AG20443 (cell line): ENCODE measurements around the gene DGLUCY.
A peak's percentile ranks its signal among the peaks of the same experiment; 100 is the strongest.
"Not testable (repeated sequence)": the region's sequence is repeated elsewhere in the genome, so short reads cannot be mapped to it uniquely, and the experiment has no call there.

ENCODE experiments used
- DNase-seq: peaks from one replicate; pipeline ENCODE4 v3.0.0; 2012; ENCODE audit warnings: low spot score, mixed read lengths

Gene DGLUCY

DNA sequence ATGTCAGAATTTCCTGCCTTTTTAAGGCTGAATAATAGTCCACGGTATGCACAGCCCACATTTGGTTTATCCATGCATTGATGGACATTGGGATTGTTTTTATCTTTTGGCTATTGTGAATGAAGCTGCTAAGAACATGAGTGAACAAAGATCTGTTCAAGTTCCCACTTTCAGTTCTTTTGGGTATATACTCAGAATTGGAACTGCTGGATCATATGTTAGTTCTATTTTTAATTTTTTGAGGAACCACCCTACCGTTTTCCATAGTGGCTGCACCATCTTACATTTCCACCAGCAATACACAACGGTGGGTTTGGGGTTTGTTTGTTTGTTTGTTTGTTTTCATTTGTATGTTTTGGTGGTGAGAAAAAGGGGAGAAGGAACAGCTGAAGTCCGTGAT, 124.2 kb downstream of the DGLUCY start:
- no peak for DNase-seq

DNA sequence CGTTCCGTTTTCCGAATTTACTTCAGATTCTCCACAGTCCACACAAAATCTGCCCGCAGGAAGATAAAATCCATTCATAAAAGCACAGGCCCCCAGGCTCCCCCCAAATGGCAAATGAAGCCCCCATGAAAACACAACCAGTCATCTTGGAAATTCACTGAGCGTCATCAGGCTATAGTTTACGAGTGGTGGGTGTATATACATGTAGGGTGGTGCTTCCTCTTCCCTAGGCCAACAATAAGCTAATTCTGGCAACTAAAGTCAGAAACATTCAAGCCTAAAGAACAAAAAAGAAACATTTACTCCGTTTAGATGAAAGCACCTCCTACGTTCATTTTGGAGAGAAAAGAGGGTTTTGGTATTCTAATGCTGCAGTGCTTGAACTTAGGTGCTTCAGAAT, 124.8 kb downstream of the DGLUCY start:
- DNase-seq = no peak

DNA sequence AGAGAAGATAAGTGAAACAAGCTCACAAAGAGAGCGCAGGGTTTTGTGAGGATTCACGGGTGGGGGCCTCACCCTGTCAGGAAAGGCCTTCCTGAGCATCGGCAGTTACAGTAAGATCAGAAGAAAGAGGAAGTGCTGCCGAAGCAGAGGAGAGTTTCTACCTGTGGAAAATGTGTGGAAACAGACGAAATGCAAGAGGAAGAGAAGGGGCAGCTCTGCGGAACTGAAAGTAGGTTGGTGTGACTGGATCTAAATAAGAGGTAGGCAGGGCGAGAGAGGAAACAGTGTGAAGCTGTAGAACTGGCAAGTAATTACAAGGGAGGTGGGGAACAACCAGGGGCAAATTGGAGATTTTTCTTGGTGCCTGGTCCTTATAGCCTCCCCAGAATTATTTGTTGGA, 128.0 kb downstream of the DGLUCY start:
- no peak for DNase-seq

DNA sequence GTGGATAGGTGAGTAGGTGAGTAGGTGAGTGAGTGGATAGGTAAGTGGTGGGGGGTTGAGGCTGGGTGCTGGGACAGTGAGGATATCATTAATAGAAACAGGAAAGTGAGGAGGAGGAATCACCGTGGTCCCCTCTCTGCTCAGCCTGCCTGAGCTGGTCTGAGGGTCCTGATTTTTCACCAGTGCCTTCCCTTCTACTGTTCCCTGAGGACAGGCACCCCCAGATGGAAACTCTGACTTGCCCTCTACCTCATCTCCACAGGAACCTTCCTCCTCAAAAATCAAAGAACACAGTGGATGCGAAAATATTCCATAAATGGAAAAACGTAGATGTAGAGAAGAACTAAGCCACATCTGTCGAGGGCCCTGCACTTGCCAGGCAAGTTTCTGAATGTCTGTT, 128.8 kb downstream of the DGLUCY start:
- no peak for DNase-seq

DNA sequence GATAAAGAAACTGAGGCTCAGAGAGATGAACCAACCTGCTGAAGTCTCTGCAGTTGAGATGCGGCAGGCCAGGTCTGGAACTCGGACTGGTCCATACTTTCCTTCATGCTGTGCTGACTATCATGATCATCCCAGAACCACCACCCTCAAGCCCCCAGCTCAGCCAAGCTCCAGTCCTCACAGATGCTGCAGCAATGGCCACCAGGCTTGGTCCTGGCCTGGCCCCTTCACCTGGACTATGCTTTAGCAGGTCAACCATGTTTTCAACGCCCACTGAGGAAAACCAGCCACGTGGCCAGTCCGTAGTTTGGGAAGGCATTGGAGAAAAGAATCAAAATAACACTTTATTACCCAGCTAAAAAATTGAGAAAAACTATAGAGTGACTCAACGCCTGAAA, 129.2 kb downstream of the DGLUCY start:
- no peak for DNase-seq

DNA sequence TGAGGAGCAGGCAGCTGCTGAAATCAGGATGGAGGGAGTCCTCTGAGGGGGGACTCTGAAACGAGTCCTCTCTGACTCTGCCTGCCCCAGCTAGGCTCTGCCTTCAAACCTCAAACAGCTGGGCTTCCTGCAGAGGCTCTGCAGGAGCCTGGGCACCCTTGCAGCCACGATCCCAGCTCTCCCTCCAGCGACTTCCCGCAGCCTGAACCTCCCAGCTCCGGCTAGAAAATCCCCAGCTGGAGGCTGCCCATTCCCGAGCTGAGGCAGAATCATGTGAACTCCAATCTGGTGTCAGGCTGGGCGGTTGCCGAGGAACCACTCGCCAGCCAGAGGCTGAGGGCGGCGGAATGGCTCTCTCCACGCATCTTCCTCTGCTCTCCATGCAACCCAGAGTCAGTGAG, 130.6 kb downstream of the DGLUCY start, which contains the start of gene GPR68:
TSS of gene GPR68 (minus strand) at position 204 of the 401 bp plus-strand sequence. CDS start 9,654 bp downstream, outside the sequence.
- DNase-seq = peak; percentile 88

DNA sequence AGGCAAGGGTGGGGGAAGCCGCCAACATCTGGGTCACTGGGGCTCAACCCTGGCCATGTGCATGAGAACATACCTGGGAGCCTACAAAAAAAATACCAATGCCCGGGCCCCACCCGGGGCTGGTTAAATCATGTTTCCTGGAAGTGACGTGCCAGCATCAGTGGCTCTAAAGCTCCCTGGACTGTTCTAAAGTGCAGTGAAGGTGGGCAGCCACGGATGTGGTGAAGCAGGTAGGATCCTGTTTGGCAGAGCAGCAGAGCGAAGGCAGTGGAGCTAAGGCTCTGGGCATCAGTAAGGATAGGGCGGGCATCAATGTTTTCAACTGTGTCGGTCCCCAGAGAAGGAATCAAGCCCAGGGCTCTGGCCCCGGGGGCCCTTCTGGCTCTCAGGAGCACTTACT, 131.2 kb downstream of the DGLUCY start:
- no peak for DNase-seq

DNA sequence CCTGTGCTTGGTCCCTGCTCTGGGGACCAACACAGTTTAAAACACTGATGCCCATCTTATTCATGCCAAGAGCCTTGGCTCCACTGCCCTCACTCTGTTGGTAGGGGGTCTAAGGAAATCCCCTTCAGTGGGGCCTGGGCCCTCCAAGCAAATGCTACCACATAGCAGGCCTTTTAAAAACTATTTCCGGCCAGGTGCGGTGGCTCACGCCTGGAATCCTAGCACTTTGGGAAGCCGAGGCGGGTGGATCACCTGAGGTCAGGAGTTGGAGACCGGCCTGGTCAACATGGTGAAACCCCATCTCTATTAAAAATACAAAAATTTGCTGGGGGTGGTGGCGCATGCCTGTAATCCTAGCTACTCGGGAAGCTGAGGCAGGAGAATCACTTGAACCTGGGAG, 131.7 kb downstream of the DGLUCY start:
- DNase-seq = not testable (repeated sequence)

DNA sequence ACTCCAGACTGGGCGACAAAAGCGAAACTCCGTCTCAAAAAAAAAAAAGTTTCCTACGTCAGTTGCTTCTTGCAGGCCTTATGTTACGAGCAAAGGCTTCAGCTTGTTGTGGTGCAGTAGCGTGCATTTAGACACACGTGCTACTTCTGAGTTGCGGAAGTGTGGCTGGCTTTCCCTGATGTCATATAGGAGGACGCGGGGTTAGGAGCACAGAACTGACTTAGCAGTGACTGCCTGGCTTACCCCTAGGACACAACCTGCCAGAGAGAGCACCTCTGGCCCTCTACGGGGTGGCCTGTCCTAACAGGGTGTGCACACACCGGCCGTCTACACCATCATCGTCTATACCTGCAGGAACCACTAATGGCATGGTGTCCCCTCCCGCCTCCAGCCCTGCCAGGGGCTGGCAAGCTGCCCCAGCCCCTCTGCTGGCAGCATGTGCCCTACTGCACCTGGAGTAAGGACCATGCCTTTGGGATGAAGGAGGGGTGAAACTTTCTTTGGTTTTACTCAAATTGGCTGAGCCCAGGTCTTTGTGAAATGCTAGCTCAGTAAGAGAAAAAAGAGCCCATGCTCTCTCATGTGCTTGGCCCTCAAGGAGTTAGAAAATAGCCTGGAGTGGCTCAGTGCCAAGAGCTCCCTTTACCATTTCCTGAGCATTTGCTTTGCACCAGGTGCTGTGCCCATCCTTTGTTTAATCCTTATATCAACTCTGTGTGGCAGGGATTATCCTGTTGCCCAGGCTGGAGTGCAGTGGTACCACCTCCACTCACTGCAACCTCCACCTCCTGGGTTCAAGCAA, 132.4 kb downstream of the DGLUCY start:
- DNase-seq = no peak

DNA sequence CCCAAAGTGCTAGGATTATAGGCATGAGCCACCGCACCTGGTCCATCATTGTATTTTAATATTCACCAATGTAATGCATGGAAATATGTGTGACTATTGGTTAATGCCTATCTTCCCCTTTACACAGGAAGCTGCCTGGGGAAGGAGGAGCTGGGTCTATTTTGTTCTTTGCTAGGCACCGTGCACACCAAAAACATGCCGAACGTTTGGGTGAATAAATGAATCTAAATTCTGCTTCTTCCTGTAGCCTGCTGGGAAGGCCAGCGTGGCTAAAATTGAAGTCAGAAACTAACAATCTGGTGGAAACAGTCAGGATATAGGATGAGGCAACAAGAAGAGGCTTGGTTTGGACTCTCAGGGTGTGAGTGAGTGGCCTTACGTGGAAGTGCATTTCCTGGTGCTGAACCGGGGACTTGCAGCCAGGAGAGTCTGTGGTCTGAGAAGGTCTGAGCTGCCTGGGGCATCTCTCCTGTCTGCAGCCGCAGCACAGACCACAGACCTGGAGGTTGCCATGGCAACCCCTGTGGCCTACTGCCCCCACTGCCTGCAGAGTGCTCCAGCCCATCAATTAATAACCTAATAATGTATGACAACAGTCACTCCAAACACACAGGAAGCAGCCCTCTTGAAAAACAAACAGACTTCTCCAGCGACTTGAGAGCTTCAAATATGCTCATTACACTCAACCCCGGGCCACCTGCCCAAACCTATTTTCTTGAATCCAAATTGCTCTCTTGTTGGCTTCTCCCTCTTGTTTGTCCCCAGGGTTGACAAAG, 136.2 kb downstream of the DGLUCY start:
- no peak for DNase-seq

DNA sequence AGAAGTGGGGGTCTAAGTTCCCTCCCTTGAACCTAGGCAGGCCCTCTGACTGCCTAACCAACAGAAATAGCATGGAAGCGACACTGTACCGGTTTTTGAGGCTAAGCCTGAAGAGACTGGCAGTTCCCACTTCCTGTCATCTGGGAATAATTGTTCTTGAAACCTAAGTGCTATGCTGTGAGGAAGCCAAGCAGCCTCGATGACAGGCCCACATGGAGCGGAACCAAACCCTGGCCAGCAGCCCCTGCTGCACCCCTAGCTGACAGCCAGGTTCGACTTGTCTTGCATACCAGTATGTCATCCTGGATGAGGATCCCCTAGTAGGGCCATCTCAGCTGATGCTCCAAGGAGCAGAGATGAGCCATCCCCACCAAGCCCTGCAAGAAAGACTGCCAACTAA, 137.0 kb downstream of the DGLUCY start:
- no peak for DNase-seq

DNA sequence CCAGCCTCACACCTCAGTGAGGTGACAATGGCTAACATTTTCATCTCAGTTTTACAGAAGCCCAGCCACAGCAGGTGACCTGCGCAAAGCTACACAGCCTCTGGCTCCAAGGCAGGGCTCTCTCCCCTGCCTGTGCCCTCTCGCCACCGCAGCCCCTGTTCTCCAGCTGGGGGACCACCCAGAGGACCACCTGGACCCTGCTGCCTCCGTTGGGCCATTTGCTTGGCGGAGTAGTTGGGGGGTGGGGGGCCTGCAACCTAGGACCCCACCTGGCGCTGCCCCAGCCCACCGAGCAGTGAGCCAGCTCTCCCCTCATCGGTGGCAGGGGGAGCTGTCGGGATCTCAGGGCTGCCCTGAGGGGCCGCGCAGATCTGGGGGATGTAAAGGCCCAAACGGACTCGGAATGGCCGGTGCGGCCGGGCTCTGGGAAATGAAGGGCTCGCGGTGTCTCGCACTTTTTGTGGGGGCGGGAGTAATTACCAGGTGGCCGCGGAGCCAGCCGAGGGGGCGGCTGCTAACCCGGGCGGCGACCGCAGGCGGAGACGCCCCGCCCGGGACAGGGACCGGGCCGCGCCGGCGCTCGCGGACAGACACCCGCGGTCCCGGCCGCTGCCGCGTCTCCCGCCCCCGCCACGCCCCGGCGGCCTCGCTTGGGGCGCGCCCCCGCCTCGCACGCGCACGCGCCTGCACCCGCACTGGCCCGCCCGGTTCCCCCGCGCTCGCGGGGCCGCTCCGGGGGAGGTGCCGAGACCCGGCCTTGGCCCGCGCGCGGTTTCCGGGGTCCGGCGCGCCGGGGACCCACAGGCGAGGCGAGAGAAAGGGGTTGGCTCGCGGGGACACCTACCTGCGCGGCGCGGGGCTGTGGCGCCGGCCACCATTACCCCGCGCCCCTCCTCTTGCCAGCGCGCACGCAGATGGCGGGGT, 139.3 kb downstream of the DGLUCY start:
- DNase-seq = peak; percentile 88

DNA sequence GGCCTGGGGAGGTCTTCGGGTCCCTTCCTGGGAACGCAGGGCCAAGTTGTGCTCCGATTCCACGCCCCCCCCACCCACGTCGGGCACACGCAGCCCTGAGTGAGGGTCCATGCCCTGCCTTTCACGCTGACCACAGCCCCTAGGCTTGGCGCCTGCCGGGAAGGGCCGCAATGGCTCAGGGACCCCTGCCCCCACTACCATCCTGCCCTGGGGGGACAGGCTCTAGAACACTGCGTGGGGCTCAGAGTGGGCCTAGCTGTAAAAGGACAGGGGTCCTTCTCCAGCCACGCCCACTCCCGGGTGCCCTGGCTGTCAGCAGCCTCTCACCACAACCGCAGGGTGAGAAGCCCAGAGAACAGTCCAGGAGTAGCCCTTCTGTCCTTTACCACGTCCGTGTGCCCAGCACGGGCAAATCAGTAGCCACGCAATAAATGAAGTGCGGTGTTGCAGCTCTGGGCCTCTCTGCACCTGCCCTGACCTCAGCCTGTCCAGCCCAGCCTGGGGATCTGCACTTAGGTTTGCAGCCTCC, 140.0 kb downstream of the DGLUCY start:
- DNase-seq = no peak

DNA sequence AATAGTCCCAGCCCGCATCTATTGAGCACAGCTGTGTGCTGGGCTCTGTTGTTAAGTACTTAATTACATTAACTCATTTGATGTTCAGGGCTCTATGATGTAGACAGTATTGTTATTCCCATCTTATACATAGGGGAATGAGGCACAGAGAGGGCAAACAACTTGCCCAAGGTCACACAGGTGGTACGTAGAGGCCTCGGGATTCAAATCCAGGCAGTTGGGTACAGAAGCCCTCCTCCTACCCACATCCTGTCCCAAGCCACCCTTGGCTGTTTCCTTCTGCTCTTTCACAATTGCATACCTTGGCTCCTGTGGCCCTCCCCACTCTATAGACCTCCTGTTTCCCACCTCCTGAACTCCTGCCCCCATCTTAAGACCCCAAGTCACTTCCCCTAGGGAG, 140.6 kb downstream of the DGLUCY start:
- no peak for DNase-seq

DNA sequence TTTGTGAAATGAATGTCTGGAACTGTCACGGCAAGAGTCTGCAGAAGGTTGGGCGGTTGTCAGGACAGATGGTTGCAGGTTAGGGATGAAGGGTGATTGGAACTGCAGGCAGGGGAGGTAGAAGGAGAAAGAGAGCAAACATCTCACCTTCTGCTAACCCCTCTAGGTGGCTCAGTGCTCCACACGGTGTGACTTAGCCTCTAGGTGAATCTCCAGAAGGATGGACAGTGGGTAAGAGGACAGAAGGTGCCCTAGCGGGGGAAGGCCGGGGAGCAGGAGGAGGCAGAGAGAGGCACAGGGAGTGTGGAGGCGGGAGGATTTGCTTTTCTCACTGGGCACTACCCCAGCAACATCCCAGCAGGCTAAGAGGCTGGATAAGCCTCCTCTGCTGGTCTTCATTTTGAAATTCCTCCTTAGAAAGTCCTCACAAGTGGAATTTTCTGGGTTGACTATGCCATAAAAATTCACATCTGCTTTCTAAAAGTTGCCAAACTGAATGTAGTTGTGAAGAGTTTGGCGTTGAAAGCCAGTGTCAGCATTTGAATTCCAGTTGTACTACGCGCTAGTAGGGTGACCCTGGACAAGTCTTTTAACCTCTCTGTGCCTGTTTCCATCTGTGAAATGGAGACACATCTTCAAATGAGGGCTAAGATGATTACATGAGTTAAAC, 141.3 kb downstream of the DGLUCY start:
- no peak for DNase-seq

DNA sequence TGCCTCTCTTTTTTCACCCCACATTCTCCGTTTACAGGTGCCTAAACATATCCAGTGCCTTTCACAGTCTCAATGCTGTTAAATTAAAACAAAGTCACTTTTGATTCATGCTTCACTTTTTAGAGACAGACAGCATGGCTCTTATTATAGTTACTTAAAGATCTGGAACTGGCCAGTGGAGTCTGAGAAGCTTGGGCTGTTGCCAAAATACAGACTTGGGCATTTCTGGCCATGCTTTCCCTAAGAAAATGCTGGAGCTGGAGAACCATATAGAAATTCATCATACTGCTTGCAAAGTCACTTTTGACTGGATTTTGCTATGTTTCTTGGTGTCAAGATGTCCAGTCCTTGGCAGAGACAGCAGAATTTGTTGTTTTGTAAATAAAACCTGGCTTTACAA, 142.8 kb downstream of the DGLUCY start:
- DNase-seq = no peak

DNA sequence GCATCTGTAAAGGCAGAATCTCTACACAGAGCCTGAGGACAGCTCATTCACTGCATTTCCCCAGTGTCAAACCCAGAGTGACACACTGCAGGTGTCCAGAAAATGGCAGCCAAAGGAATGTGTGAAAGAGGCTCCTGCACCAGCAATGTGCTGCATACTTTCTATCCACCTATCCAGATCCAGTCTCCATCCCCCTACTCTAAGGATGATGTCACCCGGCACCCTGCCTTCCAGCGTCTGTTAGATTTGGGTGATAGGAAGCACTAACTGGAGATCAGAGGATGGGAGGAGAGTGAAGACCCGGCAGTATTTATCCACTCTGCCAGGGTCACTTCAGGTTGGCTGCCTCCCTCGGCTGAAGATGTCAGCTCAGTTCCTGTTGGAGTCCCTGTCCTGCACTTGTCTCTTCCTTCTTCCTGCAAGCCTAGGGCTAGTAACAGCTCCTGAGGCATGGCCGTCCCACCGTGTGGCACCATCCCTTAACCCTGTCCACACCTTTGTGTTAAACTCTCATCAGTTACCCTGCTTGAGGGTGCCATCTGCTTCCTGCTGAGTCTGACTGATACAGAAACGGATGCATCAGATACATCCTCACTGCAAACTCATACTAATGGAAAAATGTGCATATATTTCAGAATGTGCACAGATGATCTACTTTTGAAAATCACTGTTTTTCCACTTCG, 143.6 kb downstream of the DGLUCY start:
- DNase-seq = no peak

DNA sequence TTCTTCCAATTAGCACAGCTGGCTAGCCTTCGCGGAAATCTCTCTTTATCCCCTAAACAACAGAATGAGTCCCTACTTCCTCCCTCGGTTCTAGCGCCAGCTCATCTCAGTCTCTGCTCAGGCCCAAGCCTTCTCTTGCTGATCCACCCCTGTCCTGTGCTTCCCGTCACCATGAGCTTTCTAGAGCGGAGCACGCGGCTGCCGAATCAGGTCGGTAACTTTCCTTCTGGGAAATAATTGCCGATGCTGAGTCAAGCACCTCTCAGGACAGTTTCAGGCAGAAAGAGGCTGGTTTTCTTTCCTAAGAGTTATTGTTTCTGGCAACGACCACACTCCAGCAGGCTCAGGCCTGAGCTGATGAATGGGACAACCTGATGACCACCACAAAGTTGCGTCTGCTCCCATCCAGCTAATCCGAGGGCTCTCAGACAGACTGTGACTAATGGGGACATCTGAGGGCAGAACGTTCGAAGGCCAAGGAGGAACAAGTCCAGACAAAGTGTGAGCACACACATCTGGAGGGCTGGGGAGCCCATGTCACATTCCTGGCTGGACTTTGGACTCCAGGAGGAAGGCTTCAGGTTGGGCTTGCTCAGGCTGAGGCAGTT, 144.2 kb downstream of the DGLUCY start:
- peak; percentile 63 for DNase-seq

DNA sequence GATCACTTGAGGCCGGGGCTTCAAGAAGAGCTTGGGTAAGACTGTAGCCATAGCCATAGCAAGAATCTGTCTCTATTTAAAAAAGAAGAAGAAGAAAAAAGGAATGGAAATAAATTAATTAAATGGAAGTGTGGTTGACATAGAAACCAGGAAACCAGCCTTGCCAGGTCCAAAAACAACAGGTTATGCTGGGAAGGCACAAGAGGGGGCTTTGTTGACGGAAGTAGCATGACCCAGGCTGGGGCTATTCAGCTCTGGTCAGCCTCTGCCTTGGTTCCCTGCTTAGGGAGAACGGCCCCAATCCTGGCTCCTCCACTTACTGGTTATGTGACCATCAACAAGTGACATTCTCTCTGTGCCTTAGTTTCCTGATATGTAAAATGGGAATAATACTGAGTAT, 145.0 kb downstream of the DGLUCY start:
- no peak for DNase-seq

DNA sequence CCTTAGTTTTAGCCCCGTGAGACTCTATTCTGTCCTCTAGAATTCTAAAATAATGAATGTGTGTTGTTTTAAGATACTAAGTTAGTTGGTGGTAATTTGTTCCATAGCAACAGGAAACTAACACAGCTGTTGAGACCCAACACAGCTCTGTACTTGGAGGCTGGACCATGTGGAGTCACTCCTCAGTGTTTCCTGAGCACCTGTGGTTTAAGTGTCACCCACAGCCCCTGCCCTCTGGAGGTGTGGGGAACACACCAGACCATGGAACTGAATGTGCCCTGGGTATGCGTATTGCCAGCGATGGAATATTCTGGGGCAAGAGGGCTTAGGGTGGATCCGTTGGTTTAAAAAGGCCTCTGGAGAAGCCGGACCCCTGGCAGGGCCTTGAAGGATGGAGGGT, 147.2 kb downstream of the DGLUCY start:
- no peak for DNase-seq
